Mesothelial cell of epicardium (in vitro differentiated cells): ENCODE measurements around the gene EBP. TPM values are rescaled to one million over a fixed set of nuclear protein-coding genes. Genes with fewer than 3 reads are reported as not detected.

ENCODE experiments used
- DNase-seq, 2 experiments: peaks; one replicate each; pipeline ENCODE4 v3.0.0; 2021; ENCODE audit warnings: low spot score in 2 of 2; ENCODE audit not compliant: unreplicated experiment in 2 of 2
- H3K27ac Mint-ChIP-seq: 2 replicates; pipeline ENCODE4 v1.8.0; 2021; ENCODE audit warnings: mixed read lengths
- H3K27me3 Mint-ChIP-seq: 2 replicates; pipeline ENCODE4 v1.8.0; 2021; ENCODE audit warnings: low read depth, mixed read lengths
- H3K36me3 Mint-ChIP-seq: 2 replicates; pipeline ENCODE4 v1.8.0; 2021; ENCODE audit warnings: mixed read lengths
- H3K4me1 Mint-ChIP-seq: 2 replicates; pipeline ENCODE4 v1.8.0; 2021; ENCODE audit warnings: mixed read lengths
- H3K4me3 Mint-ChIP-seq: 2 replicates; pipeline ENCODE4 v1.8.0; 2021; ENCODE audit warnings: mild to moderate bottlenecking, moderate library complexity, mixed read lengths
- H3K9me3 Mint-ChIP-seq: 2 replicates; pipeline ENCODE4 v1.8.0; 2021; ENCODE audit warnings: mixed read lengths
- CTCF ChIP-seq: fragments of 200-600 bp; sonication (generic); IDR thresholded peaks from one replicate; pipeline ENCODE4 v1.5.0; 2021; ENCODE audit warnings: antibody characterized with exemption; ENCODE audit not compliant: unreplicated experiment
- total RNA-seq: library from RNA; stranded (reverse); gene quantifications from 3 replicates; pipeline ENCODE4 v1.2.1, GENCODE V29; 2021

Gene EBP
- total RNA-seq, 1 donor from 2014 or later, result 48.9 TPM

- Mint-ChIP-seq H3K9me3 (peaks cover 4% of the 10 kb centered on the region), H3K36me3 (no peaks in the 10 kb centered on the region), H3K27me3 (no peaks in the 10 kb centered on the region), H3K4me1 (peaks cover 2% of the 10 kb centered on the region), H3K4me3 (no peak overlapping the region), H3K27ac (no peak overlapping the region)
- no peak for TF ChIP-seq CTCF
- peak in 1 of 2 experiments; percentile 47 for DNase-seq
Measured at GRCh38 chrX:48493890-48494364, 27.7 kb upstream of the EBP start.

- peaks cover 4% of the 10 kb centered on the region for H3K9me3 Mint-ChIP-seq
- no peak overlapping the region for H3K27ac Mint-ChIP-seq
- peaks cover 2% of the 10 kb centered on the region for H3K4me1 Mint-ChIP-seq
- no peak for TF ChIP-seq CTCF
- no peaks in the 10 kb centered on the region for H3K27me3 Mint-ChIP-seq
- no peaks in the 10 kb centered on the region for H3K36me3 Mint-ChIP-seq
- no peak overlapping the region for H3K4me3 Mint-ChIP-seq
- DNase-seq, result no peak
Measured at GRCh38 chrX:48496660-48497059, 24.9 kb upstream of the EBP start.

- TF ChIP-seq CTCF, result no peak
Measured at GRCh38 chrX:48497871-48498270, 23.7 kb upstream of the EBP start.

GRCh38 chrX:48498374-48498809, 23.2 kb upstream of the EBP start:
- H3K9me3 Mint-ChIP-seq, result peaks cover 4% of the 10 kb centered on the region
- H3K4me3 Mint-ChIP-seq, result no peak overlapping the region
- DNase-seq, result no peak
- H3K4me1 Mint-ChIP-seq, result peaks cover 2% of the 10 kb centered on the region
- no peak overlapping the region for H3K27ac Mint-ChIP-seq
- no peaks in the 10 kb centered on the region for H3K27me3 Mint-ChIP-seq
- TF ChIP-seq CTCF, result no peak
- H3K36me3 Mint-ChIP-seq, result no peaks in the 10 kb centered on the region

More at GRCh38 chrX:48497871-48498270, 23.7 kb upstream of the EBP start:
- no peaks in the 10 kb centered on the region for H3K36me3 Mint-ChIP-seq
- H3K4me3 Mint-ChIP-seq, result no peak overlapping the region
- peaks cover 2% of the 10 kb centered on the region for H3K4me1 Mint-ChIP-seq
- no peaks in the 10 kb centered on the region for H3K27me3 Mint-ChIP-seq
- no peak overlapping the region for H3K27ac Mint-ChIP-seq
- no peak for DNase-seq
- peaks cover 4% of the 10 kb centered on the region for H3K9me3 Mint-ChIP-seq

GRCh38 chrX:48504261-48504660, 17.3 kb upstream of the EBP start:
- Mint-ChIP-seq H3K4me3 (no peak overlapping the region), H3K4me1 (peaks cover under 1% of the 10 kb centered on the region)

More at GRCh38 chrX:48504261-48504660, 17.3 kb upstream of the EBP start:
- Mint-ChIP-seq H3K27me3 (no peaks in the 10 kb centered on the region), H3K27ac (no peak overlapping the region), H3K36me3 (no peaks in the 10 kb centered on the region), H3K9me3 (no peaks in the 10 kb centered on the region)
- DNase-seq, result no peak
- no peak for TF ChIP-seq CTCF
